ENCODE data around the gene MLLT3.

DNA sequence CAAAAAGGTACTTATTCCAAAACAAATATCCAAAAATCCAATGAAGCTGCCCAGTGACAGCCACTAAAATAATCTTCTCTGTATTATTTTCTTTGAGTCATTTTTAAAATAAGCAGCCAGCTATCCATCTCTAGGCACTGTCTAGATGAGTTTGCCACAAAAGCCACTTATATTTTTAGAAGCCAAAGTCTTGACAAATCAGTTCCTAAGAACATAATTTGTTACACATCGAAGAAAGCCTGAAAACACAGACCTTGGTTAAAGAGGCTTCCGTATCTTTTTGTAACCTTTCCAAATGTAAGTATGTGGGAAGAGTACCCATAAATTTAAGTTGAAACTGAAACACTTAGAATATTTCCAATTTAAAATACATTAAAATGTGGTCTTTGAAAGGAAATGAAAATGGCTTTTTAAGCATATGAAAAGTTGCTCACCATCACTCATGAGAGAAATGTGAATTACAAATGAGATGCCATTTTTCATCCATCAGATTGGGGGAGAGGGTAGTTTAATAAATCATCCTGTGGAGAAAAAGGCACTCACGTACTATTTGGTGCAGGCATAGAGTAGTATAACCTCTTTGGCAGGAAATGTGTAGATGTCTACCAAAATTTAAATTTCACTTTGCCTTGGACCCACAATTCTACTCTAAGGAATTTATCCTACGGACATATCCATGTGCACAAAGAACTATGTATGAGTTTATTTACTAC lies 180.4 kb downstream of the MLLT3 start:
- TF ChIP-seq, protein P1, sequence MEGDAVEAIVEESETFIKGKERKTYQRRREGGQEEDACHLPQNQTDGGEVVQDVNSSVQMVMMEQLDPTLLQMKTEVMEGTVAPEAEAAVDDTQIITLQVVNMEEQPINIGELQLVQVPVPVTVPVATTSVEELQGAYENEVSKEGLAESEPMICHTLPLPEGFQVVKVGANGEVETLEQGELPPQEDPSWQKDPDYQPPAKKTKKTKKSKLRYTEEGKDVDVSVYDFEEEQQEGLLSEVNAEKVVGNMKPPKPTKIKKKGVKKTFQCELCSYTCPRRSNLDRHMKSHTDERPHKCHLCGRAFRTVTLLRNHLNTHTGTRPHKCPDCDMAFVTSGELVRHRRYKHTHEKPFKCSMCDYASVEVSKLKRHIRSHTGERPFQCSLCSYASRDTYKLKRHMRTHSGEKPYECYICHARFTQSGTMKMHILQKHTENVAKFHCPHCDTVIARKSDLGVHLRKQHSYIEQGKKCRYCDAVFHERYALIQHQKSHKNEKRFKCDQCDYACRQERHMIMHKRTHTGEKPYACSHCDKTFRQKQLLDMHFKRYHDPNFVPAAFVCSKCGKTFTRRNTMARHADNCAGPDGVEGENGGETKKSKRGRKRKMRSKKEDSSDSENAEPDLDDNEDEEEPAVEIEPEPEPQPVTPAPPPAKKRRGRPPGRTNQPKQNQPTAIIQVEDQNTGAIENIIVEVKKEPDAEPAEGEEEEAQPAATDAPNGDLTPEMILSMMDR (IDR thresholded peaks at IDR 0.05; ENCODE audit: insufficient read depth, low read length, poor library complexity, severe bottlenecking) = no peak
- TF ChIP-seq EZH2phosphoT487 (conservative IDR thresholded peaks at IDR 0.05; ENCODE audit: low read length) = no peak

All from SU-DHL-6 (cell line).